HFFc6 (cell line): Measurements from ENCODE around the gene PREX1. TPM values are rescaled to one million over a fixed set of nuclear protein-coding genes. Genes with fewer than 3 reads are reported as not detected.

ENCODE experiments used
- DNase-seq: peaks from one replicate; pipeline ENCODE4 v3.0.0-alpha.2; 2018
- H3K27ac Mint-ChIP-seq: 2 replicates; pipeline ENCODE4 v1.8.0; 2020; ENCODE audit warnings: mild to moderate bottlenecking, mixed read lengths
- H3K27me3 Mint-ChIP-seq: 2 replicates; pipeline ENCODE4 v1.8.0; 2021; ENCODE audit warnings: mild to moderate bottlenecking, moderate library complexity, mixed read lengths; ENCODE audit not compliant: insufficient read depth
- H3K36me3 Mint-ChIP-seq: 2 replicates; pipeline ENCODE4 v1.8.0; 2021; ENCODE audit warnings: low read depth, mixed read lengths
- H3K4me1 Mint-ChIP-seq: 2 replicates; pipeline ENCODE4 v1.8.0; 2020; ENCODE audit warnings: low read depth, mixed read lengths
- H3K4me3 Mint-ChIP-seq: 2 replicates; pipeline ENCODE4 v1.8.0; 2020; ENCODE audit warnings: mild to moderate bottlenecking, moderate library complexity, mixed read lengths
- H3K9me3 Mint-ChIP-seq: 2 replicates; pipeline ENCODE4 v1.8.0; 2020; ENCODE audit warnings: mild to moderate bottlenecking, mixed read lengths
- CTCF ChIP-seq: fragments of 200-600 bp; sonication (generic); IDR thresholded peaks from 2 replicates; pipeline ENCODE4 v1.5.0; 2021; ENCODE audit warnings: antibody characterized with exemption, mild to moderate bottlenecking
- total RNA-seq, 6 experiments: library from RNA; stranded (reverse); fragmentation: NEBNext Ultra II Directional; extraction: Animal tissue kit (Norgen Biotek cat#: 25700); gene quantifications; 2 replicates in 1 of 6; 3 replicates in 5 of 6; pipeline ENCODE4 v1.2.3, GENCODE V29; 2021

PREX1 gene
- total RNA-seq, 6 experiments from 2014 or later: 1.8 to 4.1 (median 2.8) TPM

GRCh38 chr20:48803176-48804053 lies 24.4 kb downstream of the PREX1 start:
- no peak for TF ChIP-seq CTCF
- Mint-ChIP-seq H3K4me1 (no peaks in the 10 kb centered on the region), H3K36me3 (peaks cover 13% of the 10 kb centered on the region)

GRCh38 chr20:48802647-48803046 lies 25.2 kb downstream of the PREX1 start:
- Mint-ChIP-seq H3K27ac (no peak overlapping the region), H3K4me3 (no peak overlapping the region), H3K27me3 (peaks cover 34% of the 10 kb centered on the region), H3K9me3 (peaks cover 13% of the 10 kb centered on the region), H3K4me1 (no peaks in the 10 kb centered on the region), H3K36me3 (peaks cover 13% of the 10 kb centered on the region)
- DNase-seq: no peak
- no peak for TF ChIP-seq CTCF

More at GRCh38 chr20:48803176-48804053, 24.4 kb downstream of the PREX1 start:
- Mint-ChIP-seq H3K27me3 (peaks cover 36% of the 10 kb centered on the region), H3K9me3 (peaks cover 14% of the 10 kb centered on the region), H3K4me3 (no peak overlapping the region), H3K27ac (no peak overlapping the region)
- DNase-seq: no peak

GRCh38 chr20:48802216-48802615 lies 25.6 kb downstream of the PREX1 start:
- Mint-ChIP-seq H3K4me1 (no peaks in the 10 kb centered on the region), H3K36me3 (peaks cover 9% of the 10 kb centered on the region), H3K27me3 (peaks cover 33% of the 10 kb centered on the region), H3K27ac (no peak overlapping the region), H3K9me3 (peaks cover 9% of the 10 kb centered on the region), H3K4me3 (no peak overlapping the region)
- TF ChIP-seq CTCF: no peak
- DNase-seq: no peak

- DNase-seq: no peak
- H3K4me3 Mint-ChIP-seq: no peak overlapping the region
- H3K9me3 Mint-ChIP-seq: no peaks in the 10 kb centered on the region
- H3K27ac Mint-ChIP-seq: no peak overlapping the region
- H3K27me3 Mint-ChIP-seq: peaks cover 24% of the 10 kb centered on the region
- H3K4me1 Mint-ChIP-seq: no peaks in the 10 kb centered on the region
- no peaks in the 10 kb centered on the region for H3K36me3 Mint-ChIP-seq
- no peak for TF ChIP-seq CTCF
Measured at GRCh38 chr20:48801197-48801596, 26.6 kb downstream of the PREX1 start.

- Mint-ChIP-seq H3K27me3 (peaks cover 23% of the 10 kb centered on the region), H3K36me3 (no peaks in the 10 kb centered on the region), H3K9me3 (no peaks in the 10 kb centered on the region), H3K4me1 (peaks cover 6% of the 10 kb centered on the region; the same call in 1 of the 2 replicates), H3K27ac (no peak overlapping the region), H3K4me3 (no peak overlapping the region)
- no peak for TF ChIP-seq CTCF
- no peak for DNase-seq
Measured at GRCh38 chr20:48800177-48800576, 27.6 kb downstream of the PREX1 start.
